ENCODE data around the gene GPN2.
A peak's percentile ranks its signal among the peaks of the same experiment; 100 is the strongest.

GPN2 gene

DNA sequence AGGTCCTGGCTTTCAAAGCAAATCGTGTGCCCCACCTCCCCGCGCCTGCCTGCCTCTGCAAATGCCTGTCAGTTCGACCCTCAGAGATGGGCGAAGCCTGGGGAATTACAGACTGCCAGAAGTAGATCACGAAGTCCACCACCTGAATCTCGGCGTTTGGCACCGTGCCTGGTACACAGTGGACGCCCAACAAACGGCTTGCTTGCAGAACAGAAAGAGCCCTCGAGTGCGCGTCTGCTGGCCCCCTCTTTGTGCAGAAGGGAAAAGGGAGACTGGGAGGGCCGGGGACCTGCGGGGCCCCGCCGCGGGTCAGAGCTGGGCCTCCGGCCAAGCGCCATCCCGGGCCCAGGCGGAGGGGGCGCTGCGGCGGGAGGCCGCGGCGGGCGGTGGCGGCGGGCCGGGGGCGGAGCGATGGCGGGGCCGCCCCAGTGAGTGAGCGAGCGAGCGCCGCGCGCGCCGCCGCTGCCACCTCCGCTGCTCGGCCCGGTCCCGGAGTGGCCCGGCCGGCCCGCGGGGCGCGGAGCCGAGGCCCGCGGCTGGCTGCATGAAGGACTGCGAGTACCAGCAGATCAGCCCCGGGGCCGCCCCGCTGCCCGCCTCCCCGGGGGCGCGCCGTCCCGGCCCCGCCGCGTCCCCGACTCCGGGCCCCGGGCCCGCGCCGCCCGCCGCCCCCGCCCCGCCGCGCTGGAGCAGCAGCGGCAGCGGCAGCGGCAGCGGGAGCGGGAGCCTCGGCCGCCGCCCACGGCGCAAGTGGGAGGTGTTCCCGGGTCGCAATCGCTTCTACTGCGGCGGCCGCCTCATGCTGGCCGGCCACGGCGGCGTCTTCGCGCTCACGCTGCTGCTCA, 63.6 kb downstream of the GPN2 start, which contains the start of gene ZDHHC18:
Gene ZDHHC18, plus strand, starts transcription at position 428 of the 845 bp plus-strand sequence. Its CDS starts 117 bp downstream, at position 545.
- Mint-ChIP-seq H3K27me3 (peaks cover 5% of the 10 kb centered on the region in 2 donors), H3K27ac (peak within 1 kb of the TSS; percentile 93), H3K36me3 (peaks cover 25 to 33% of the 10 kb centered on the region in 2 donors), H3K4me1 (peaks cover 33 to 53% of the 10 kb centered on the region in 2 donors), H3K9me3 (no peaks in the 10 kb centered on the region), H3K4me3 (peak within 1 kb of the TSS; percentile 93 to 95)
- peak; percentile 49 for DNase-seq
- peak; percentile 59 to 75 for ATAC-seq (replicated peaks)

All from stimulated activated naive B cell treated with anti-CD40 and anti-IgM and Interleukin-4, amounts not matched to agents 10 μg/mL and 1 μg/mL and 100 μg/mL, for 72 hours (primary cell).